HCT116 (cell line): ENCODE results near the gene DVL1.

ENCODE experiments used
- ATF3 ChIP-seq: IDR thresholded peaks from 2 replicates; pipeline ENCODE4 v1.6.1; 2012
- CTCF ChIP-seq, 3 experiments: fragments of 200-600 bp in 1 of 3; sonication (generic) in 1 of 3; IDR thresholded peaks in 2 of 3; conservative IDR thresholded peaks in 1 of 3; 2 replicates each; pipeline ENCODE4 v1.5.1; 2012 to 2017; ENCODE audit warnings: low read depth in 2 of 3, low read length in 2 of 3, antibody characterized with exemption in 1 of 3, borderline replicate concordance in 1 of 3, control low read depth in 1 of 3, mild to moderate bottlenecking in 1 of 3, mixed read lengths in 1 of 3, mixed run types in 1 of 3, moderate library complexity in 1 of 3; ENCODE audit not compliant: insufficient read depth in 1 of 3
- EZH2 ChIP-seq: fragments of 200-600 bp; sonication (generic); IDR thresholded peaks from 2 replicates; pipeline ENCODE4 v1.6.1; 2017; ENCODE audit warnings: antibody characterized with exemption, mixed run types
- JUND ChIP-seq: IDR thresholded peaks from 2 replicates; pipeline ENCODE4 v1.6.1; 2012
- MAX ChIP-seq: IDR thresholded peaks from 2 replicates; pipeline ENCODE4 v1.6.1; 2012
- POLR2A ChIP-seq: IDR thresholded peaks from 2 replicates; pipeline ENCODE4 v1.7.0; 2011; ENCODE audit warnings: borderline replicate concordance; ENCODE audit not compliant: insufficient read depth, insufficient read length; ENCODE audit errors: extremely low read depth
- POLR2AphosphoS5 ChIP-seq: IDR thresholded peaks from 2 replicates; pipeline ENCODE4 v1.6.1; 2011; ENCODE audit warnings: mild to moderate bottlenecking, low read depth, low read length, moderate library complexity
- RAD21 ChIP-seq: IDR thresholded peaks from 2 replicates; pipeline ENCODE4 v1.6.1; 2012; ENCODE audit warnings: low read depth, mild to moderate bottlenecking
- REST ChIP-seq: IDR thresholded peaks from 2 replicates; pipeline ENCODE4 v1.6.1; 2012; ENCODE audit warnings: low read depth
- SRF ChIP-seq: IDR thresholded peaks from 2 replicates; pipeline ENCODE4 v1.6.1; 2012; ENCODE audit warnings: low read depth
- TCF7L2 ChIP-seq: IDR thresholded peaks from 2 replicates; pipeline ENCODE4 v1.7.0; 2011; ENCODE audit warnings: borderline replicate concordance, inconsistent platforms; ENCODE audit not compliant: insufficient read depth, insufficient read length; ENCODE audit errors: extremely low read depth
- YY1 ChIP-seq: IDR thresholded peaks from 2 replicates; pipeline ENCODE4 v1.6.1; 2011; ENCODE audit warnings: low read length, low read depth, moderate library complexity, mild to moderate bottlenecking; ENCODE audit not compliant: insufficient replicate concordance; ENCODE audit errors: extremely low read depth
- ZBTB33 ChIP-seq: IDR thresholded peaks from 2 replicates; pipeline ENCODE4 v1.6.1; 2011; ENCODE audit warnings: mild to moderate bottlenecking, low read length, moderate library complexity; ENCODE audit not compliant: insufficient replicate concordance; ENCODE audit errors: extremely low read depth
- ZFX ChIP-seq: fragments of 450-650 bp; IDR thresholded peaks from 2 replicates; pipeline ENCODE4 v1.6.1; 2017

- TF ChIP-seq CTCF (IDR thresholded peaks at IDR 0.05 in 2 of 3, conservative IDR thresholded peaks at IDR 0.05 in 1 of 3; ENCODE audit: borderline replicate concordance in 1 of 3, insufficient read depth in 1 of 3, low read depth in 2 of 3, low read length in 2 of 3): no peak
- no peak for TF ChIP-seq POLR2A
- no peak for TF ChIP-seq TCF7L2
- no peak for TF ChIP-seq MAX
- TF ChIP-seq POLR2AphosphoS5: no peak
- no peak for TF ChIP-seq EZH2
- TF ChIP-seq ZBTB33: no peak
- no peak for TF ChIP-seq JUND
- no peak for TF ChIP-seq YY1
- TF ChIP-seq ZFX: no peak
- TF ChIP-seq REST: no peak
- no peak for TF ChIP-seq ATF3
- TF ChIP-seq RAD21: no peak
- TF ChIP-seq SRF: no peak
These were observed 12.1 kb downstream of the DVL1 start for GRCh38 chr1:1336931-1337792.
